GM19455 (cell line): ENCODE data around the gene EYA4.

Experiments used
- ATAC-seq: cut with Tn5 transposase; IDR thresholded peaks from one replicate; pipeline ENCODE4 v1.9.1; 2021; ENCODE audit not compliant: unreplicated experiment

Gene EYA4

DNA sequence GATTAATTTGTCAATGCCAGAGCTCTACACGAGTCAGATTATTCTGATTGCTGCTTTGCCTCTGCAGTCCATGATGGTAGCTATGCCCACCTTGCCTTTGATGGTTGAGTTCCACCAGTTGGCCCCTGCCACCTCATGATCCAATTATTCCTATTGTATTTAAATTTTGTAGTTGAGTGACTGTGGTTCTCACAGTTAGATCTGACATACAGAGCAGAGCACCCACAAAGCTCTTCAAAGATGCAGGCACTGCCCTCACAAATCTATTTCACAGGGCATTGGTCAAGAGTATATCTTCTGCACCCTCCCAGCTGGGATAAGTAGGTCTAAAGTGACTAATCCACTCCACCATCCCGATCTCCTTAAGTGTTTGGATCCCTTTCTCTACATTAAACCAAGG lies 318.8 kb downstream of the EYA4 start:
- ATAC-seq = no peak

DNA sequence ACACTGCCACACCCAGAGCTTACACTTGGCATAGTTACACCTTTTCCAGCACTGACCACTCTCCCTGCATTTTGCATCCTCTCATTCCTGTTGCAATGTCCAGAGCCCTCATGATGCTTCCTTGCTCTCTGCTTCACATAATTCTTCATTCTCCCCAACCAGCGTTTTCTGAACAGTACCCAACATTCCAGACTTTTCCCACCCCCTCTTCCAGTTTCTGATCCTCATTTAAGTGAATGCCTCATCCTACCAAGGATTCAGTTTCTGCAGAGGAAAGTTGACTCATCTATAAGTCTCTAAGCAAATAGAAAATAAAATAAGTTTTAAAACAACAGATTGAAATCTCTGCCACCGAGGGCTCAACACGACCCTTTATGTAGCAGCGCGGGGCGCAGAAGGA lies 326.5 kb downstream of the EYA4 start:
- no peak for ATAC-seq

DNA sequence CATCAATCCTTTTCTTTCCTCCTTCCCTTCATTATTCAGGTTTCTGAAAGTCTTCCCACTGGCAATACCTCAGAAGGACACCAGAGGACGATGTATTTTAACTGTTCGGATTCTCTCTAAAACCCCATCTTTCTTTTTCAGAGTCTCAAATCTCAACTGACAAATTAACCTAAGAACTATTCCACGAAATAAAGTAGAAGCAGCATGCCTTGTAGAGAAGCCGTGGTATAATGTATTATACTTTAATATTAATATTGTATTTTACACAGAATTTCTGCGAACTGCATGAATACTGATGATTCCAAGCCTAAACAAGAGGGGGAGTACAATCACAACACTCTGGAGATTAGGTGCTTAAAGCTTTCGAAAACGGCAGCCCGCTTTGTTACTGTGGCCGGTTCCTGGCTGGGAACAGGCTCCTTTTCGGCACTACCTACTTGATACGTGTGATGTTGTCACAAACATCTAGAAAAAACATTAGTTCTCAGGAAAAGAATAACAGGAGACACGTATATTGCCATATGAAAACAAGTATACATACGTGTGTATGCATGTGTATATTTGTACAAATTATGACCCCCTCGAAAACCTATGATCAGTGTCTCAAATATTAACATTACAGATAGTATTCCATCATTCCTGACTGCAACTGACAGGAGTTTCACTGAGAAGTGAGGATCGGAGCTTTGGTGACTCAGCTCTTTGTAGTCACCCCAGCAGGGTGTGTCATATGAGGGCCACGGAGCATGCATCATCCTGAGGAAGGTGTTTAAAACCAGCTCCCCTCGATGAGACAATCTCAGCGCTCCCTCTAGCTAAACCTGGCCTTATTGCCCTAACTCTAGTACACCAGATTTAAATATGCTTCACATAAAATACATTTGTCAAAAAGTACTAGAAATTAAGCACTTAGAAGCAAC lies 328.1 kb downstream of the EYA4 start:
- ATAC-seq = peak; percentile 71

DNA sequence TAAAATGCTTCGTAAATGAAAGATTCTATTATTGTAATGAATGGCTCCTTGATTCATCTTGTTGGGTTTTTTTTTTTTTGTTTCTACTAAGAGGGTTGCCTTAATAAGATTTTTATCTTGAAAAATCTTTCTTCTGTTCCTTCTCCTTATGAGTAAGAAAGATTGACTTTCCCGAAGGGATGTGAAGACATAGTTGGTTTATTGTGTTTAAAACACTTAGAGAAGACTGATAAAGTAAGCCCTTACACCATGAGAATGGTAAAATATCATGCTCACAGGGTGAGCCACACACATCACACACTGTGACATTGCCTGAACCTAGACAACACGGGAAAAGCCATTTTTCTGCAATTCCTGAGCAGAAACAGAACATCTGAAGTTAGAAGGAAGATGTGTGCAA lies 330.5 kb downstream of the EYA4 start:
- ATAC-seq = no peak

DNA sequence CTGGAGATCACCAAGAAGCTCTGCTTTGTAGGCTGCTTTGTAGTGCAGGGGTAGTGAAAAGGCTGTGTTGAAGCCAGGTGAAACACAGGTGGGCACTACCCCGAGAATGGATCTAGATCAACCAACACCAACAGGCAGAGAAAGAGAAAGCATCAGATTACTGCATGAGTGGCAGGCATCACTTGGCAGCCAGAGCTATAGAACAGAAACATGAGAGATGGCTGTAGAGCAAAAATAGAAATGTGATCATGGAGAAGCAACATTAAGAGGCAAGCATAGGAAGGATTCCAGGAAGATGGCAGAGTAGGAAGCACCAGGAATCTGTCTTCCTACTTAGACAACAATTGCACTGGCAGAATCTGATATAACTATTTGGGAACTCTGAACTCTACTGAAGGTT lies 336.7 kb downstream of the EYA4 start:
- ATAC-seq = no peak
